Vagina (tissue), 2 donors: Measurements from ENCODE around the gene PLEKHG2.

Experiments
- CTCF ChIP-seq, 3 experiments: fragments of 450-650 bp in 2 of 3; fragments of 200-600 bp in 1 of 3; sonication (generic) in 1 of 3; IDR thresholded peaks; one replicate each; pipeline ENCODE4 v1.5.1; 2017 to 2019; ENCODE audit warnings: antibody characterized with exemption in 3 of 3, mild to moderate bottlenecking in 2 of 3, moderate library complexity in 2 of 3
- POLR2A ChIP-seq, 2 donors: fragments of 450-650 bp; IDR thresholded peaks; one replicate each; pipeline ENCODE4 v1.6.1; 2017; ENCODE audit warnings: antibody characterized with exemption in 2 of 2, mild to moderate bottlenecking in 2 of 2, moderate library complexity in 2 of 2

GRCh38 chr19:39444598-39445195 lies 32.2 kb downstream of the PLEKHG2 start:
- TF ChIP-seq CTCF (IDR thresholded peaks at IDR 0.05) (no peak), POLR2A (IDR thresholded peaks at IDR 0.05) (no peak)
